ENCODE results near the gene MAN1C1. TPM values are rescaled to one million over a fixed set of nuclear protein-coding genes. Genes with fewer than 3 reads are reported as not detected.

Gene MAN1C1
- total and polyA plus RNA-seq, 8 donors = 2.1 to 9.2 (median 4.0) TPM

GRCh38 chr1:25754470-25755181 is 138.0 kb downstream of the MAN1C1 start:
- TF ChIP-seq, protein P1, sequence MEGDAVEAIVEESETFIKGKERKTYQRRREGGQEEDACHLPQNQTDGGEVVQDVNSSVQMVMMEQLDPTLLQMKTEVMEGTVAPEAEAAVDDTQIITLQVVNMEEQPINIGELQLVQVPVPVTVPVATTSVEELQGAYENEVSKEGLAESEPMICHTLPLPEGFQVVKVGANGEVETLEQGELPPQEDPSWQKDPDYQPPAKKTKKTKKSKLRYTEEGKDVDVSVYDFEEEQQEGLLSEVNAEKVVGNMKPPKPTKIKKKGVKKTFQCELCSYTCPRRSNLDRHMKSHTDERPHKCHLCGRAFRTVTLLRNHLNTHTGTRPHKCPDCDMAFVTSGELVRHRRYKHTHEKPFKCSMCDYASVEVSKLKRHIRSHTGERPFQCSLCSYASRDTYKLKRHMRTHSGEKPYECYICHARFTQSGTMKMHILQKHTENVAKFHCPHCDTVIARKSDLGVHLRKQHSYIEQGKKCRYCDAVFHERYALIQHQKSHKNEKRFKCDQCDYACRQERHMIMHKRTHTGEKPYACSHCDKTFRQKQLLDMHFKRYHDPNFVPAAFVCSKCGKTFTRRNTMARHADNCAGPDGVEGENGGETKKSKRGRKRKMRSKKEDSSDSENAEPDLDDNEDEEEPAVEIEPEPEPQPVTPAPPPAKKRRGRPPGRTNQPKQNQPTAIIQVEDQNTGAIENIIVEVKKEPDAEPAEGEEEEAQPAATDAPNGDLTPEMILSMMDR (IDR thresholded peaks at IDR 0.05) = no peak
- 81 to 89% methylated on average over 17 of the region's 17 CpGs for WGBS, 2 donors
- H3K36me3 ChIP-seq = no peaks in the 10 kb centered on the region
- no peaks in the 10 kb centered on the region for H3K9me3 ChIP-seq
- intact Hi-C loops (cut with DNase I) = no loop called here
- no peak for ATAC-seq
- no peak overlapping the region for H3K27ac ChIP-seq
- no peaks in the 10 kb centered on the region for H3K27me3 ChIP-seq
- no peak for FAIRE-seq
- peaks cover 0 to 4% (median 0%) of the 10 kb centered on the region in 3 donors for H3K4me1 ChIP-seq
- DNase-seq = no peak
- H3K4me3 ChIP-seq = no peak overlapping the region

- Histone ChIP-seq H3K36me3 (no peaks in the 10 kb centered on the region), H3K27ac (no peak overlapping the region), H3K4me1 (peaks cover 0 to 4% (median 0%) of the 10 kb centered on the region in 3 donors), H3K27me3 (no peaks in the 10 kb centered on the region), H3K9me3 (no peaks in the 10 kb centered on the region), H3K4me3 (no peak overlapping the region)
- WGBS, 2 donors = 85 to 88% methylated on average over 7 of the region's 7 CpGs
- TF ChIP-seq, protein P1 (IDR thresholded peaks at IDR 0.05) = no peak
- DNase-seq = no peak
- no peak for ATAC-seq
- no peak for FAIRE-seq
- intact Hi-C loops (cut with DNase I) = no loop called here
These were observed 139.0 kb downstream of the MAN1C1 start for GRCh38 chr1:25755475-25756125.

GRCh38 chr1:25756215-25756614 is 139.6 kb downstream of the MAN1C1 start:
- Histone ChIP-seq H3K4me1 (peaks cover 0 to 4% (median 0%) of the 10 kb centered on the region in 3 donors), H3K27me3 (no peaks in the 10 kb centered on the region), H3K4me3 (no peak overlapping the region), H3K36me3 (no peaks in the 10 kb centered on the region), H3K27ac (no peak overlapping the region), H3K9me3 (no peaks in the 10 kb centered on the region)
- TF ChIP-seq, protein P1 (IDR thresholded peaks at IDR 0.05) = no peak
- intact Hi-C loops (cut with DNase I) = no loop called here
- FAIRE-seq = no peak
- 83 to 94% methylated on average over 3 of the region's 3 CpGs for WGBS, 2 donors
- DNase-seq = no peak
- no peak for ATAC-seq

DNA sequence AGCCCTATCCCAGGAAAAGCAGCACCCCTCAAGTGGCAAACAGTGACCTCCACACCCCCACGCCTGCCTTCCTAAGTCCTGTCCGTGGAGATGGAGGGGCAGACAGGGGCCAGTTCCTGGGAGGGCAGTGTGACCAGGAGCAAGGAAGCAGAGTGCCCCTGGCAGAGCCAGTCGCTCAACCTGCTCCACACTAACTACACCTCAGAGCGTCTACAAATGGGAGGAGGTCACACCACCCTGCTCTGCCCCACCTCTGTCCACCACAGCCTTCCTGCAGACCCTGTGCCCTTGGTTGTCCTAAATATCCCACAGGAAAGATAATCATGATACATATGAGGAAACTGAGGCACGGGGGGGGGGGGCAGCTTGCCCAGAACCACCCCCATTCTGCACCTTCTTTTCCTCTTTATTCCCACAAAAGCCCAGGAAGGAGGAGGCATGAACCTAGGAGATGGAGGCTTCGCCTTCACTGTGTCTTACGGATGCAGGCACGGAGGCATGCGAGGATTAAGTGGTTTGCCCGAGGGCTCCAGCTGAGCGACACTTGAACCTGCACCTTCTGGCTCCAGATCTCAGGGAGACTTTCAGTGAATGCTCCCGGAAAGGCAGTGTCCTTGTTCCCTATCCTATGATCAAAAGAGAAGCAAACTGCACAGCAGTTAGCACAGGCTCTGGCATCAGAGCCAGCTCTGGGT is 140.7 kb downstream of the MAN1C1 start:
- intact Hi-C loops (cut with DNase I) = no loop called here
- no peak for FAIRE-seq

More for the DNA sequence above, 140.7 kb downstream of the MAN1C1 start:
- Histone ChIP-seq H3K4me1 (peaks cover 0 to 4% (median 0%) of the 10 kb centered on the region in 3 donors), H3K4me3 (no peak overlapping the region), H3K27me3 (no peaks in the 10 kb centered on the region), H3K27ac (no peak overlapping the region), H3K36me3 (no peaks in the 10 kb centered on the region), H3K9me3 (no peaks in the 10 kb centered on the region)
- DNase-seq (no peak), ATAC-seq (no peak)
- WGBS, 2 donors = 77 to 80% methylated on average over 12 of the region's 12 CpGs
- TF ChIP-seq, protein P1 (IDR thresholded peaks at IDR 0.05) = no peak

Data from pancreas (tissue), 10 donors.